Measurements from ENCODE around the gene MPPED1. TPM values are rescaled to one million over a fixed set of nuclear protein-coding genes. Genes with fewer than 3 reads are reported as not detected.

Gene MPPED1
- total RNA-seq, 4 donors from 2014 or later, result not detected

DNA sequence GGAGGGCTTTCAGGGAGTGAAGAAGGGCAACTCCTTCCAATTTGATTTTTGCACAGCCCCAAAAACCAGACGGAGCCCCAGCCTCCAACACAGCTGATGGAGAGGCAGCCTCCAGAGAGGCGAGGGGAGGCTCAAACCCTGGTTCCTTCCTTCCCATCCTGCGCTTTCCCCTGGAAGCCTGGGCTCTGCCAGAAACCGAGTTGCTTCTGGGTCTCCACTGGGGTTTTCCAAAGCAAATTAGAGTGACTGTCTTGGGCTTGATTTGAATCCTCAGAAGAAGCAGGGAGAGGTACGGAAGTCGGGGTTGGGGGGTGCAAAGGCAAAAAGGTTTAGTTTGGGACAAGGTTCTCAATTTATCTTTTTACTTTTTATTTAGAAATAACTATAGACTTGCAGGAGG lies 129.2 kb downstream of the MPPED1 start:
- TF ChIP-seq, protein P1, sequence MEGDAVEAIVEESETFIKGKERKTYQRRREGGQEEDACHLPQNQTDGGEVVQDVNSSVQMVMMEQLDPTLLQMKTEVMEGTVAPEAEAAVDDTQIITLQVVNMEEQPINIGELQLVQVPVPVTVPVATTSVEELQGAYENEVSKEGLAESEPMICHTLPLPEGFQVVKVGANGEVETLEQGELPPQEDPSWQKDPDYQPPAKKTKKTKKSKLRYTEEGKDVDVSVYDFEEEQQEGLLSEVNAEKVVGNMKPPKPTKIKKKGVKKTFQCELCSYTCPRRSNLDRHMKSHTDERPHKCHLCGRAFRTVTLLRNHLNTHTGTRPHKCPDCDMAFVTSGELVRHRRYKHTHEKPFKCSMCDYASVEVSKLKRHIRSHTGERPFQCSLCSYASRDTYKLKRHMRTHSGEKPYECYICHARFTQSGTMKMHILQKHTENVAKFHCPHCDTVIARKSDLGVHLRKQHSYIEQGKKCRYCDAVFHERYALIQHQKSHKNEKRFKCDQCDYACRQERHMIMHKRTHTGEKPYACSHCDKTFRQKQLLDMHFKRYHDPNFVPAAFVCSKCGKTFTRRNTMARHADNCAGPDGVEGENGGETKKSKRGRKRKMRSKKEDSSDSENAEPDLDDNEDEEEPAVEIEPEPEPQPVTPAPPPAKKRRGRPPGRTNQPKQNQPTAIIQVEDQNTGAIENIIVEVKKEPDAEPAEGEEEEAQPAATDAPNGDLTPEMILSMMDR (IDR thresholded peaks at IDR 0.05; ENCODE audit: low read depth), result no peak

DNA sequence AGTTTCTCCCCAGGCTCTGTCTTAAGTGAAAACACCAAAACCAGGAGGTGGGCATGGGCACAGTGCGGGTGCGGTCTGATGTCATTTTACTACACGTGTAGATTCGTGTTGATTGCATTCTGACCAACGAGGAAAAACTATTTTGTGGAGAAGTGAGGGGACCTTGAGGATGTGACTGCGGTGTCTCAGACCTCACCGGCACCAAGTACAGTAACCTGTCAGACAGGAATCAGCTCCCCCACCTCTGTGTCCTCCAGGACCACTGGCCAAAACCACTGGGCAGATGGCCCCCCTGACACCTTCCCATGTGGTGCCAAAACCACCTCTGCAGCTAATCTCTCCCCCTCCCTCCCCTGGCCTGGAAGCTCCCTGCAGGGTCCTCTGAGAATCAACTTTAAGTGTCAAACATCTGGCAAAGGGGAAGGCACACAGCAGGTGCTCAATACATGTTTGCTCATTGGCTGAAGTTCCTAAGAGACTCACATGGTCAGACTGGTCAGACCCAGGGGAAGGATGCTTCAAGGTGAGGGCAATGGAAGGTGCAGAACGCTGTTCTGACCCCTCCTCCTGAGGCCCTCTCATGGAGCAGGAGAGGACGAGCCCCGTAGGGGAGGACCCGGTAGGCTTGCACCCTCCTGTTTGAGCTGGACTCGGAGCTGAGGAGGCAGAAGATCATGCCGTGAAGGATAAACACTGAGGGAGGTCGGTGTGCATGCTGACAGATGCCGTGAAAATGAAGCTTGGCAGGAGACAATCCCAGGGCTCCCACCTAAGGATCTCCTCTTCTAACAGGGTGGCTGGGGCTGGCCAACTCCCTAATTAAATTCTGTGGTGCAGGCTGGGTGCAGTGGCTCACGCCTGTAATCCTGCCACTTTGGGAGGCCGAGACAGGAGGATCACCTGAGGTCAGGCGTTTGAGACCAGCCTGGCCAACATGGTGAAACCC lies 129.9 kb downstream of the MPPED1 start:
- TF ChIP-seq, protein P1 (IDR thresholded peaks at IDR 0.05; ENCODE audit: low read depth), result no peak

DNA sequence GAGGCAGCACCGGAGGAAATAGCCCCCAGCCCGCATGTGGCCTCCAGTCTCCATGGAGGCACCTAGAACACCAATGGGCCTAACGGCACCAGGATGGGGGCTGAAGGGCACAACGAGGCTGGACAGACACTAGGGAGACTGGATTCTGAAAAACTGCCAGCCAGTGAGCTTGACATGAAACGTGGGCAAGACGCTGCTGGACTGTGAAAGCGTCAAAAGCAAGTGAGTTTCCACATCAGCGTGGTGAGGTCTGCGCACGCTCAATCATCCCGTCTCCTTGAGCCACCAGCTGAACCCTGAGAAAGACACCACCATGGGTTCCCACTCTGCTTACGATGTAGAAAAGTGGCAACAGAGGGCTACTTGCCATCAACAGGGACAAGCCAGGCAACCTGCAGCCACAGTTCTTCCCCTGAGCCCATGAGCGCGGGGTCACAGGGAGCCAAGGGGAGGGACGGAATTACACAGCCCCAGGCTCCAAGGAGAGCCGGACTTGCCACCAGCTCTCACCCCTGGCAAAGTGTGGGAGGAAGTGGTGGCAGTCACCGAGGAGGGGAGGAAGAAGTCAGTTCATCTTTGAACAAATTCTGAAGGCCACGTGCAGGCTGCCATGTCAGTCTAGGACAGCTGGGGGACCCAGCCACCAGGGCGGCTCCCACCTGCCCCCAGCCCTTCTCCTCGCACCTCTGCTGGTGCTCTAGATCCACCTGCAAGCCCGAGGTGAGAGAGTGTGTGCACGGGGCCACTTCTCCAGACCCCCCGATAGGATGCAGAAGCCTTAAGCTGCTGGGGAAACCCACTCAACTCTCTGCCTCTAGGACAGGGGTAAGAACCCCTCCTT lies 131.1 kb downstream of the MPPED1 start:
- TF ChIP-seq, protein P1 (IDR thresholded peaks at IDR 0.05; ENCODE audit: low read depth), result no peak

DNA sequence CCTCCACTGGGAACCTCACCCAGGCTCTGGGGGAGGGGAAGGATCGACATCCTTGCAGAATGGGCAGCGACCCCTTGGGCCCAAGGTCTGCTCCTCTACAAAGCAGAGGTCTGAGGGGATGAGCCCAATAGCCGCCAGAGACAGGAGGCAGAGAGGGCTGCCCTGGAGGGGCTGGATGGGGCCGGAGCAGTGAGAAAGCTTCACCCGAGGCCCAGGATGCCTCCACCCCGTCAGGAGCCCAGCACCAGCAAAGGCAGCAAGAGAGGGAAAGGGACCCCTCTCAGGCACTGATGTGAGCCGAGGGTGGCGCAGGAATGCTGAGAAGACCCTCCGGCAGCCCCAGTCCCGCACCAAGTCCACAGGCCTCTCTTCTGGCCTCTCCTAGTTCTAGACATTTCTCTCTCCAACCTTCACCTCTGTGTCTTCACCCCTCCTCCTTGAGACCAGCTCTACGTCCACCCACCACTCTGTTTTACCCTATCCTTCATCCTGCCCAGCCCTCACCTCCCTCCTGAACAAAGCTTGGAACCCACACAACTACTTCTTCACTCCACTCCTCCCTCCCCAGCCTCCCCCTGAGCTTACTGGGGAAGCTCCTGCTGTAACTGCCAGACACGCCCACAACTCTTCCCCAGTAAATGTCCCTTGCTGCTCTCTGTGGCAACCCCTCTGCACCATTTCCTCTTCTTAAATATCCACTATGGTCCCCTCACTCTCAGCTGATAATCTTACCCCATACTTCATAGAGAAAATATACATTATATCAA lies 131.9 kb downstream of the MPPED1 start:
- TF ChIP-seq, protein P1 (IDR thresholded peaks at IDR 0.05; ENCODE audit: low read depth), result no peak

DNA sequence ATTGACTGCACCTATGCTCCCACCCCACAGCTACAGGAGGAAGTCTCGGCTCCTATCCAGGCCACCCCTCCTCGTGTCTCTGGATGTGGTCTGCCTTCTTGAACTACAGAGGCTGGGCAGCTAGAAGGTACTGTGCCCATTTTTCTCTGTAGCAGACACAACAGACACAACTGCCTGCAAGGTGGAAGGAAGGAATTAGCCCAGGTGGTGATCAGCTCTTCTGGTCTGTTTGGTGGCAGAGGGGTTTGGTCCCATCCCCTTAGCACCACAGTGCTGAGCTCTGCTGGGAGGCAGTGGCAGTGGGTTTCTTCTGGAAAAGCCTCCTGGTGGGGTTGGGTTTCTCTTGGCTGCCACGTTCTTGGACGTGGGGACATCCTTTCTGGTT lies 132.5 kb downstream of the MPPED1 start:
- TF ChIP-seq, protein P1 (IDR thresholded peaks at IDR 0.05; ENCODE audit: low read depth), result no peak

DNA sequence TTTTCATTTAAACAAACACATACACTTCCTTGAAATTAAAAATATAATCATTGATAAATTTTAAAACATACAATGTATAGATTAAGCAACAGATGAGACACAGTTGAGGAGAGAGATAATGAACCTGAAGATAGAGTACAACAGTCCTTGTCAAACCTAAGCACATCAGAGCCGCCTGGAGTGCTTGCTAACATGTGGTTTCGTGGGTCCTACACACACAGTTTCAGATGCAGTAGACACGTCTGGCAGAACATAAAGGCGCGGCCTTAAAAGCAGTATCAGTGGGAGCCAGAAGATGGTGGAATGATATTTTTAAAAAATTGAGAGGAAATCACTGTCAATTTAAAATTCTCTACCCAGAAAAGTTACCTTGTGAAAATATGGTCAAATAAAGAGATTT lies 134.4 kb downstream of the MPPED1 start:
- TF ChIP-seq, protein P1 (IDR thresholded peaks at IDR 0.05; ENCODE audit: low read depth), result no peak
